HG03103 (cell line): ENCODE data around the gene HAPLN3.

Source experiments
- ATAC-seq: cut with Tn5 transposase; IDR thresholded peaks from one replicate; pipeline ENCODE4 v1.9.1; 2021; ENCODE audit warnings: low read depth; ENCODE audit not compliant: unreplicated experiment

The HAPLN3 gene

GRCh38 chr15:88865498-88866099, 29.7 kb downstream of the HAPLN3 start:
- ATAC-seq, result no peak

GRCh38 chr15:88864861-88865497, 30.4 kb downstream of the HAPLN3 start:
- ATAC-seq, result no peak

GRCh38 chr15:88863412-88863811, 31.9 kb downstream of the HAPLN3 start:
- ATAC-seq, result no peak

- no peak for ATAC-seq
Measured at GRCh38 chr15:88860212-88860611, 35.1 kb downstream of the HAPLN3 start.

- ATAC-seq, result no peak
Measured at GRCh38 chr15:88859550-88859949, 35.8 kb downstream of the HAPLN3 start.

- no peak for ATAC-seq
Measured at GRCh38 chr15:88858934-88859333, 36.4 kb downstream of the HAPLN3 start.

GRCh38 chr15:88852476-88852875, 42.9 kb downstream of the HAPLN3 start:
- ATAC-seq, result no peak

- no peak for ATAC-seq
Measured at GRCh38 chr15:88849376-88850072, 45.8 kb downstream of the HAPLN3 start.

GRCh38 chr15:88848203-88848602, 47.1 kb downstream of the HAPLN3 start:
- no peak for ATAC-seq

- ATAC-seq, result no peak
Measured at GRCh38 chr15:88847144-88847543, 48.2 kb downstream of the HAPLN3 start.

GRCh38 chr15:88845616-88846015, 49.7 kb downstream of the HAPLN3 start:
- no peak for ATAC-seq

GRCh38 chr15:88844749-88845386, 50.5 kb downstream of the HAPLN3 start:
- no peak for ATAC-seq

GRCh38 chr15:88843334-88843733, 52.0 kb downstream of the HAPLN3 start:
- no peak for ATAC-seq

GRCh38 chr15:88842156-88842555, 53.2 kb downstream of the HAPLN3 start:
- ATAC-seq, result no peak

GRCh38 chr15:88841236-88841635, 54.1 kb downstream of the HAPLN3 start:
- no peak for ATAC-seq

GRCh38 chr15:88839961-88840360, 55.4 kb downstream of the HAPLN3 start:
- no peak for ATAC-seq

GRCh38 chr15:88839146-88839545, 56.2 kb downstream of the HAPLN3 start:
- no peak for ATAC-seq

GRCh38 chr15:88838667-88839066, 56.7 kb downstream of the HAPLN3 start:
- no peak for ATAC-seq

- ATAC-seq, result no peak
Measured at GRCh38 chr15:88835646-88836045, 59.7 kb downstream of the HAPLN3 start.

GRCh38 chr15:88835119-88835518, 60.2 kb downstream of the HAPLN3 start:
- ATAC-seq, result no peak

GRCh38 chr15:88834211-88834812, 61.0 kb downstream of the HAPLN3 start:
- ATAC-seq, result no peak
